ELF-1 (cell line): Measurements from ENCODE around the gene RIMBP2.
"Not testable (repeated sequence)": the region's sequence is repeated elsewhere in the genome, so short reads cannot be mapped to it uniquely, and the experiment has no call there.

ENCODE experiments used
- DNase-seq: peaks from one replicate; pipeline ENCODE4 v3.0.0-alpha.2; 2016; ENCODE audit warnings: low read depth, low spot score

Gene RIMBP2

GRCh38 chr12:130603396-130603965, 112.6 kb downstream of the RIMBP2 start:
- DNase-seq = no peak

GRCh38 chr12:130602251-130602650, 113.8 kb downstream of the RIMBP2 start:
- no peak for DNase-seq

DNA sequence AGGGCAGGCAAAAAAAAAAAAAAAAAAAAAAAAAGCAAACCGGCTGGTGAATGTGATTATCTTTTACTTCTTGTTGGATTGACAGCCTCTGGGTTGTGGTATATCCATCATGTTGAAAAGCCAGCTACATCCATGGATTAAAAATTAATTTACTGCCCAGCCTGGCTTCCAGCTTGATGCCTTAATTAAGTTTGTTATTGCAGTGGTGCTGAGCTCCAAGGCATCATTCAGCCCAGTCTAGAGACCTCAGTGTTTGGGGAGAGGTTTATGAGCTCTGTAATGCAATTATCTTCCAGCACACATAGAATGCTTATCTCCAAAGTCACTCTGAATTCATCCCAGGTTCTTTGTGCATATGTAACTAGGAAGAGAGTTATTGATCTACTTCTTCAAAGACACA, 114.8 kb downstream of the RIMBP2 start:
- DNase-seq = no peak

GRCh38 chr12:130596241-130596640, 119.9 kb downstream of the RIMBP2 start:
- DNase-seq = no peak

DNA sequence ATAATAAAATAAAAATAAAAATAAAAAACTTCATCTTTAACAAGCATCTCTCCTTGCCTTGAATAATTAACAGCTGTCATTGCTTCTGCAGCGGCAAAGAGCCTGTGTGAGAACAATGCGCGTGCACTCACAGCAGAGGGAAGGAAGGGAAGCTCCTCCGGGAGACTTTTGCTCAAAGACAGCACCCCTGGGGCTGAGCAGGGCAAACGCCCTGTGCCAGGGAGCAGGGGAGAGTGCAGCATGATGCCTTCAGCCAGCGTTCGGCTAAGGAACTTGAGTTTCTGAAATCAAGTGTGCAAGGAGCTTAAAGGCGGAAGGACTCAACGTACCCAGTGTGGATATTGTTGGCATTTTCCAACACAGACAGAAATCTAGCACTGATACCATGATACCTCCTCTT, 120.5 kb downstream of the RIMBP2 start:
- no peak for DNase-seq

DNA sequence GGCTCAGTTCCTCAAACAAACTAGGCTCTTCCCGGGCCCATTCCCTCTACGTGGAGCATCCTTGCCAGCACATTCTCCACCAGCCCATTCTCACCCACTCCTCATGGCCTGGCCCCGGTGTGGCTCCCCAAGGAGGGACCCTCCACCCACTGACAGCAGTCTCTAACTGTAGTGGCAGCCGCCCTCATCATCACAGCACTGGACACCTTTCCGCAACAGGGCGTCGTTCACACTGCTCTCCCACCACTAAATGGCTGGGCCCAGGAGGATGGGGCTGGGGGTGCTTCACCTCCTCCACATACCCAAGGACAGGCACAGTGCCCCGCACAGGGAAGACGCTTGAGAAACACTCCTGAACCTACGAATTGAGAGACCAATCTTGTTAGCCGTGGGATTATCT, 123.0 kb downstream of the RIMBP2 start:
- no peak for DNase-seq

- no peak for DNase-seq
Measured at GRCh38 chr12:130592641-130593040, 123.5 kb downstream of the RIMBP2 start.

DNA sequence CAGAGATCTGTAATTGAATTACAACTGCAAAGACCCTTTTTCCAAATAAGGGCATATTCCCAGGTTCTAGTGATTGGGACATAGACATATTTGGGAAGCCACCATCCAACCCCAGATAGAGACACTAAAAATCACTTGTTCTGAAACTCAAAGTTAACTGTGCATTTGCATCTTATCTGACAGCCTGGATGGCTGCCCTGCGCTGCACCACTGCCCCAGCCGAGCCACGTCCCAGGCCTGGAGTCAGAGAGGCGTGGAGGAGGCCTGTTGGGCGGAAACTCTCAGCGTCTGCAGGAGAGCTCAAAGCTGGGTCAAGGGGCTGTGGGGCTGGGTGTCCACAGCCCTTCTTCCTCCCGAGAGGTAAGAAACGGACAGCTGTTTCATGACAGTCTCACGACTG, 124.4 kb downstream of the RIMBP2 start:
- DNase-seq = no peak

- no peak for DNase-seq
Measured at GRCh38 chr12:130590685-130591084, 125.4 kb downstream of the RIMBP2 start.

- no peak for DNase-seq
Measured at GRCh38 chr12:130589540-130590317, 126.4 kb downstream of the RIMBP2 start.

DNA sequence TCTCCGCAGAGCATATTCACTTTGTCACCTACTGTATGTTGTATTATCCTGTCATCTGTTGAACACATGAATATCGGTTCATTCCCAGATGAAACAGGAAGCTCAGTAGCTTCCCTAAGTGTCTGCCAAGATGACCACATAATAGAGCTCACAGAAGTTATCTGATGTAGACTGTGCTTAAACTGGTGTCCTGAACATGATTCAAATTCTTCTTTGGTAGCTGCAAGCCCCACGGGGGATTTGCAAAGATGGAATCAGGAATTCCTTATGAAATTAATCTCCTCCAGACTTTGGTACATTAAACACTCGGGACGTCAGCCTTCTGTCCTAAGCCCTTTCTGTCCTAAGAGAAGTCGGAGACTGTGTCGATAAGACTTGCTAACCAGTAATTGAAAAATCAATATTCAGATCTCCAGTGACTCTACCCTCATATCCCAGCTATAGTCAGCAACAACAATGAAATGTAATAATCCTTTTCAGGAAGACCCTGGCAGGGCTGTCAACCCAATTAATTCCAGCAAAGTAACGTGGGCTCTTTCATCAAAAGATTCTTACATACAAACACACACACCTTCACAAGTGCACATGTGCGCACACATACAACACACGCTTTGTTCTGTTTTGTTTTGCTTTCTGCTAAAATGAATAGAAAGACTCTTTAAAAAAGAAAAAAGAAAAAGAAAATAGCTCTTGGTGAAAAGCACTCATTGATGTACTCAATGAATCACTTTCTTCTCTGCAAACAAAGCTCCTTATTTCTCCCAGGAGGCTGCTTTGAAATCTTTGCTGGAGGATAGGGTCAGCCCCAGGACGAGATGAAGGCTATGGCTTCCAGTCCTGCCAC, 127.2 kb downstream of the RIMBP2 start:
- no peak for DNase-seq

GRCh38 chr12:130587966-130588365, 128.1 kb downstream of the RIMBP2 start:
- no peak for DNase-seq

GRCh38 chr12:130584475-130584874, 131.6 kb downstream of the RIMBP2 start:
- DNase-seq = not testable (repeated sequence)

GRCh38 chr12:130583800-130584199, 132.3 kb downstream of the RIMBP2 start:
- no peak for DNase-seq

- DNase-seq = no peak
Measured at GRCh38 chr12:130583317-130583716, 132.8 kb downstream of the RIMBP2 start.

GRCh38 chr12:130582286-130582685, 133.8 kb downstream of the RIMBP2 start:
- no peak for DNase-seq

GRCh38 chr12:130581782-130582181, 134.3 kb downstream of the RIMBP2 start:
- no peak for DNase-seq

DNA sequence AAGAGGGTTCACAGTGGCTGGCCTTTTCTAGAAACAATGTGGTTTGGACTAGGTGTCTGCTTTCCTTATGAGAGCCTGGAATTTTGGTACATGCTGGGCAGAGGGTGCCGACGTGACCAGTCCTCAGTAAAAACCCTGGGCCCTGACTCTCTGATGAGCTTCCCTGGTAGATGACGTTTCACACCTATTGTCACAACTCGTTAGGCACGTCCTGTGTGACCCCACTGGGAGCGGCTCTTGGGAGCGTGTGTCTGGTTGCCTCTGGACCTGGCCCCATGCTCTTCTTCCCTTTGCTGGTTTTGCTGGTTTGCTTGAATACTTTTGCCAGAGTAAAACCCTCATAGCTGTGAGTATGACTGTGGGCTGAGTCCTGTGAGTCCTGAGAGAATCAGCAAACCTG, 136.9 kb downstream of the RIMBP2 start:
- no peak for DNase-seq

DNA sequence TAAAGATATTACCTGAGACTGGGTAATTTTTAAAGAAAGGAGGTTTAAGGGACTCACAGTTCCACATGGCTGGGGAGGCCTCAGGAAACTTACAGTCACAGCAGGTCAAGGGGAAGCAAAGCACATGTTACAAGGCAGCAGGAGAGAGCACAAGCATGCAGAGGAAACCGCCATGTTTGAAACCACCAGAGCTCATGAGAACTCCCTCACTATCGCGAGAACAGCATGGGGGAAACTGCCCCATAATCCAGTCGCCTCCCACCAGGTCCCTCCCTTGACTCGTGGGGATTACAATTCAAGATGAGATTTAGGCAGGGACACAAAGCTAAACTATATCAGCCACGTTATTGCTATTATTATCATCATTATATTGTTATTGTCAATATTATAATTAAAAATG, 138.7 kb downstream of the RIMBP2 start:
- DNase-seq = no peak

DNA sequence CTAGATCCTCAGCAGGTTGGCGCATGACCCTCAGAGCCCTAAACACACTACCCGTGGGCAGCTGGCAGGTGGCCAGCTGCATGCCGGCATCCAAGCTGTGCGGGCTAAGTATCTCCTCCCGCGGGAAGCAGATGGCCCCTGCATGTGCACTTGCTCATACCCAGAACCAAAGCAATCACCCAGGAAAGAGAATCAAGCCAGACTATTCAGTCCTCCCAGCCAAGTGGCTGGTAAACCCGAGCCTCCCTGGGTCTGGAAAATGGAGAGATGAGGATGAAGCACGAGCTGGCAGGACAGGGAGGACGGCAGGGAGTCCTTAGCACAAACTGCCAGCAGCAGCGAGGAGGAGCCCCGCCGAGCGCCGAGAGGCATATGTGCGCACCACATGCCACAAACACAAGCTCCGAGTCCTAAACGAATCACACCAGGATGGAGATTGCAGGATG, 139.7 kb downstream of the RIMBP2 start:
- no peak for DNase-seq

GRCh38 chr12:130574402-130574801, 141.7 kb downstream of the RIMBP2 start:
- no peak for DNase-seq

GRCh38 chr12:130573766-130574165, 142.3 kb downstream of the RIMBP2 start:
- no peak for DNase-seq

- no peak for DNase-seq
Measured at GRCh38 chr12:130573235-130573634, 142.9 kb downstream of the RIMBP2 start.
